Activated naive CD4-positive, alpha-beta T cell treated with anti-CD3 and anti-CD28 coated beads, Interleukin-2, amount 10 ng/mL, durations not matched to agents 5 hours and 36 hours (primary cell): ENCODE results near the gene CAPN13. TPM values are rescaled to one million over a fixed set of nuclear protein-coding genes. Genes with fewer than 3 reads are reported as not detected.

Experiments used
- total RNA-seq, 2 experiments: library from RNA; stranded (reverse); gene quantifications; one replicate each; pipeline ENCODE4 v1.2.3, GENCODE V29; 2021

Gene CAPN13, protein sequence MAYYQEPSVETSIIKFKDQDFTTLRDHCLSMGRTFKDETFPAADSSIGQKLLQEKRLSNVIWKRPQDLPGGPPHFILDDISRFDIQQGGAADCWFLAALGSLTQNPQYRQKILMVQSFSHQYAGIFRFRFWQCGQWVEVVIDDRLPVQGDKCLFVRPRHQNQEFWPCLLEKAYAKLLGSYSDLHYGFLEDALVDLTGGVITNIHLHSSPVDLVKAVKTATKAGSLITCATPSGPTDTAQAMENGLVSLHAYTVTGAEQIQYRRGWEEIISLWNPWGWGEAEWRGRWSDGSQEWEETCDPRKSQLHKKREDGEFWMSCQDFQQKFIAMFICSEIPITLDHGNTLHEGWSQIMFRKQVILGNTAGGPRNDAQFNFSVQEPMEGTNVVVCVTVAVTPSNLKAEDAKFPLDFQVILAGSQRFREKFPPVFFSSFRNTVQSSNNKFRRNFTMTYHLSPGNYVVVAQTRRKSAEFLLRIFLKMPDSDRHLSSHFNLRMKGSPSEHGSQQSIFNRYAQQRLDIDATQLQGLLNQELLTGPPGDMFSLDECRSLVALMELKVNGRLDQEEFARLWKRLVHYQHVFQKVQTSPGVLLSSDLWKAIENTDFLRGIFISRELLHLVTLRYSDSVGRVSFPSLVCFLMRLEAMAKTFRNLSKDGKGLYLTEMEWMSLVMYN
- not detected for total RNA-seq

DNA sequence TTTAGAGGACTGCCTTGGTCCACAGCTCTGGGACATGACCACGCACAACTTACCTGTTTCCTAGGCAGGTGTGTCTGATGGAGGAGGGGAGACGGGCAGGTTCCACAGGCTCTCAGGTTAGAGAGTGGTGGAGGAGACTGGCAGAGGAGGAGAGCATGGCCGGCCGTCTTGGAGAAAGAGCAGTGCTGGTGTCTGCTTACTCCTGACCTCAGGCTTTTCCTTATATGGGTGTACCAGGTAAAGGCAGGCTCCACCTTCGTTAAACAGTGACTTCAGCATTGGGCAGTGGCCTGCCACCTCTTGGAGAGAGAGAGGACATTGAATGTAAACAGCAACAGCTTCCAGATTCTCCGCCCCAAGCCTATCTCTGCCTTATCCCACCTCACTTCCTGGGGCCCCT is at the start of gene CAPN13:
TSS of gene CAPN13 (minus strand) at position 198 of the 400 bp plus-strand sequence. CDS start 20,121 bp downstream, outside the sequence.

